GM18502 (cell line): Measurements from ENCODE around the gene MEA1.
"Not testable (repeated sequence)": the region's sequence is repeated elsewhere in the genome, so short reads cannot be mapped to it uniquely, and the experiment has no call there.

Experiments used
- ATAC-seq: cut with Tn5 transposase; IDR thresholded peaks from one replicate; pipeline ENCODE4 v1.9.1; 2021; ENCODE audit warnings: mild to moderate bottlenecking; ENCODE audit not compliant: unreplicated experiment, poor library complexity

MEA1 gene

GRCh38 chr6:43013097-43013842, 476 bp downstream of the MEA1 start:
- no peak for ATAC-seq

GRCh38 chr6:43012364-43012763, 1.4 kb downstream of the MEA1 start:
- ATAC-seq: no peak

- no peak for ATAC-seq
Measured at GRCh38 chr6:43011207-43011606, 2.5 kb downstream of the MEA1 start.

DNA sequence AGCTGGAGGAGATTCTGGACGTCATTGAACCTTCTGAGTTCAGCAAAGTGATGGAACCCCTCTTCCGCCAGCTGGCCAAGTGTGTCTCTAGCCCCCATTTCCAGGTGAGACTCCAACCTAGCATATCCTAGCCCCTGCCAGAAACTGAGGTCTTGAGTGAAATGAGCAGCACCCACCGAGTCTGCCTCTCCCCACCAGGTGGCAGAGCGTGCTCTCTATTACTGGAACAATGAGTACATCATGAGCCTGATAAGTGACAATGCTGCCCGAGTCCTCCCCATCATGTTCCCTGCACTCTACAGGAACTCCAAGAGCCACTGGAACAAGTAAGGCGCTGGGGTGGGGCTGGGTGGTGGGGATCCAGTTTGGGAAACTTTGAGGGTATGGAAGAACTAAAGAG, 4.6 kb downstream of the MEA1 start:
- no peak for ATAC-seq

DNA sequence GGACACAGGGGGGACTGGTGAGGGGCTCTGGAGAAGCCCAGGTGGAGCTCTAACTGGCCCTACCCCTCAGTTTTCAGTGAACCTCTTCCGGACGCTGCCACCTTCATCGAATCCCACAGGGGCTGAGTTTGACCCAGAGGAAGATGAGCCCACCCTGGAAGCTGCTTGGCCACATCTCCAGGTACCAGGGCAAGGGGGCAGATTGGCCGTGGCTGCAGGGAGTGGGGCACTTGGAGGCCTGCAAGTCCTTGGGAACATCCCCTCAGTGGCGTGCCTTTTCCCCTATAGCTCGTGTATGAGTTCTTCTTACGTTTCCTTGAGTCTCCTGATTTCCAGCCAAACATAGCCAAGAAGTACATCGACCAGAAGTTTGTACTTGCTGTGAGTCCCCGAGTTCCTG, 6.6 kb downstream of the MEA1 start:
- ATAC-seq: no peak

- no peak for ATAC-seq
Measured at GRCh38 chr6:43006251-43006650, 7.5 kb downstream of the MEA1 start.

GRCh38 chr6:43005844-43006243, 7.9 kb downstream of the MEA1 start:
- ATAC-seq: no peak

- no peak for ATAC-seq
Measured at GRCh38 chr6:43001843-43002242, 11.9 kb downstream of the MEA1 start.

DNA sequence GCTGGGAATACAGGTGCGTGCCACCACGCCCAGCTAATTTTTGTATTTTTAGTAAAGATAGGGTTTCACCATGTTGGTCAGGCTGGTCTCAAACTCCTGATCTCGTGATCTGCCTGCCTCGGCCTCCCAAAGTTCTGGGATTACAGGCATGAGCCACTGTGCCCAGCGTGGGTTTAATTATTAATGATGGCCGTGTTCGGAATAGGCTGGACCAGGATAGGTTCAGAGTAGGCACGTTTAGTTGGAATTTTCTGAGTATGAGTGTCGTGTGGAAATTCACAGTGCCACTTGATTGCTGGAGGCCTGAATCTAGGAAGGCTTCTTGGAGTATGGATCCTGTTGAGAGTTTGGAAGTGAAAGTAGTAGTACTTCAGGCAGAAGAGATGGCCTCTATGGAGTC, 15.5 kb downstream of the MEA1 start:
- ATAC-seq: not testable (repeated sequence)

DNA sequence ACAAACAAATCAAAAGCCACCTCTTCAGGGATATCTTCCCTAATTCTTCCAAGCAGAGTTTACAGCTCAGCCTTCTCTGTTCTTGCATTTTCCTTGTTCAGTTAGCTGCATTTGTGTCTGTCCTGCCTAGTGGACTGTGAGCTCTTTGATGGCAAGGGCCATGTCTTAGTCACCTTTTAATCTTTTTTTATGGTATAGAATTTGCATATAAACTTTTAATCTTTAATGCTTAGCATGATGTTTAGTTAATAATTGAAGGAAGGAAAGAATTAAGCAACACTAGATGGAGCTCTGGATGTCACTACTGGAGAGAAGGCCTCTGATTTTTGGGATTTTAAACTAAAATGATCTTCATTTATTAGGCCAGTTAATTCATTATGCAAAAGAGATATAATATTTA, 17.2 kb downstream of the MEA1 start:
- ATAC-seq: no peak

DNA sequence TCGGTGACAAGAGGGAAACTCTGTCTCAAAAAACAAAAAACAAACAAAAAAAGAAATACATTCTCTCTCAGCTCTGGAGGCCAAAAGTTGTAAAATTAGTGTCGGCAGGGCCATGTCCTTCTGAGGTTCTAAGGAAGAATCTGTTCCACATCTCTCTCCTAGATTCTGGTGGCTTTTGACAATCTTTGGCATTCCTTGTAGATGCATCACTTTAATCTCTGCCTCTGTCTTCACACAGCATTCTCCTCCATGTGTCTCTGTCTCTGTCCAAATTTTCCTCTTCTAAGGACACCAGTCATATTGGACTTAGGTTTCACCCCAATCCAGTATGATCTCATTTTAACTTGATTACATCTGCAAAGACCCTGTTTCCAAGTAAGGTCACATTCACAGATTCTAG, 20.3 kb downstream of the MEA1 start:
- ATAC-seq: no peak

GRCh38 chr6:42989923-42990322, 23.8 kb downstream of the MEA1 start:
- no peak for ATAC-seq

- ATAC-seq: no peak
Measured at GRCh38 chr6:42988486-42989020, 25.2 kb downstream of the MEA1 start.

DNA sequence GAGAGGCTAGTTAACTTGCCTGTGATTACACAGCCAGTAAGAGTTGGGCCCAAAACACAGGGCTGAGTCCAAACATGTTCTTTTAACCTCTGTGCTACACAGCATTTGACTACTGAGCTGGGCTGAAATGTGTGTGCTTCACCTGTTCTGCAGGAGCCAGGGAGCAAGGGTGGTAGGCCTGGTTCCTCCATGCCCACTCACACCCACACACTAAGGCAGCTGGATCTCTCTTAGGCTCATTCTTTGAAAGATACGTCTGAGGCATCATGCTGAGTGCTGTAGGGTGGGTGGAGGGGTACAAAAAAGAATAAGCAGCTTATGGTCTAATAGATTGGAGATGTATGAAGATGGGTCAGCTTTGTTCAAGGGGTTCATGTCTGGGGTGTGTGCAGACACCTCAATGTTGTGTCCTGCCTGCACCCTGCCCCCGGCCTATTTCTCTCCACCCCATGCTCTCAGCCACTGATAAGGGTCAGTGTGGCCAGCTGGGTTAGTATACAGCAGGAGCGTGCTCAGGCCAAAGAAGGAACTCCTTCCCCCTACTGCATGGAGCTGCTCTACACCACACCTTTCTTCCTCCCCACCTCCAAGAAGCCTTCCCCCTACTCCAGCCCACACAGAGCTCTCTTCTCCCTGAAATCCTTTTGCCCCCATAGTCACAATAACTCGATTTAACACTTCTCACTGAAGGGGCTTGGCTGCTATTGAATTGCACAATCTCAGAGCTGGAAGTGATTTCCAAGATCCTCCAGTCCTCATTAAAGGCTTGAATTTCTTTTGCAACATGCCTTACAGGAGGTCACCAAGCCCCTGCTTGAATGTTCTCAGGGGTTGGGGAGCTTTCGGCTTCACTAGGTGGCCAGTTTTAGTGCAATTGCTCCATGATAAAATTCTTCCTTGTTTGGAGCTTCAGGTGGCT, 26.0 kb downstream of the MEA1 start:
- no peak for ATAC-seq

GRCh38 chr6:42984924-42985475, 28.7 kb downstream of the MEA1 start:
- no peak for ATAC-seq

DNA sequence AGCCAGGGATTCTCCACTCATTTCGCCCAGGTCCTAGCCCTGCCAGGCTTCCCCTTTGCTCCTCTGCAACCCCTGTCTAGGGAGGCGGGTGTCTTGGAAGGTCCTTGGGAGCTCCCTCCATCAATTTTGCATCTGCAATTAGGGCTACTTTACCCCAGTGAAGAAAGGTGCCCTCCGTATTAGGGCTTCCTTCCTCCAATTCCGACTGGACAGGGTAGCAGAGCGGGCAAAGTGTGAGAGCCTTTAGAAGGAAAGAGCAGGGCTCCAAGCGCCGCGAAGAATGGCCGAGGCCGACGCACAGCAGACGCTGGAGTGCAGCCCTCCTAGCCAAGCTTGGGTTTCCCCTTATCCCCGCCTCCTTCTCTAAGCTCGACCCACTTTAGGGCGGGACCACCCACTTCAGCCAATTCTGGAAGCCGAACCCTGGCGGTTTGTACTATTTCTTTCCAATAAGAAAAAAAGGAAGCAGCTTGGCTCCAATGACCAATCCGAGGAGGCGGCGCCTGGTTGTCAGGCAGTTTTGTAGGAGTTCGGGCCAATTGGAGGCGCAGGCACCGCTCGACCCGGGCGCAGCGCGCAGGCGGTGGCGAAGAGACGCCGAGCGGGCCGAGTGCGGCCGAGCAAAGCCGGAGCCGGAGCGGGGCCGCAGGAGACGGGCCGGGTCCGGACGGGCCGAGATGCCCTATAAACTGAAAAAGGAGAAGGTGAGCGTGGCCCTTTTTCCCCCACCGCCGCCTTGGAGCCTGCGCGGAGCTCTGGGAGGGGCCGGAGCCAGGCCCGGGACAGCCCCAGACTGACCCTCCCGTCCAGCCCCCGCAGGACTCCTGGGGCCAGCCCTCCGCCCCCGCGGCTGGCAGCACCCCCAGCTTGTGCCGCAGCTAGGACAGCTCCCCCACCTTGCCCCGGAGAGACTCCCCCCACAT, 29.5 kb downstream of the MEA1 start, which contains the start of gene PPP2R5D:
TSS of gene PPP2R5D (plus strand) at position 570 of the 923 bp plus-strand sequence. CDS start at position 678, 108 bp downstream.
- ATAC-seq: peak; percentile 93

DNA sequence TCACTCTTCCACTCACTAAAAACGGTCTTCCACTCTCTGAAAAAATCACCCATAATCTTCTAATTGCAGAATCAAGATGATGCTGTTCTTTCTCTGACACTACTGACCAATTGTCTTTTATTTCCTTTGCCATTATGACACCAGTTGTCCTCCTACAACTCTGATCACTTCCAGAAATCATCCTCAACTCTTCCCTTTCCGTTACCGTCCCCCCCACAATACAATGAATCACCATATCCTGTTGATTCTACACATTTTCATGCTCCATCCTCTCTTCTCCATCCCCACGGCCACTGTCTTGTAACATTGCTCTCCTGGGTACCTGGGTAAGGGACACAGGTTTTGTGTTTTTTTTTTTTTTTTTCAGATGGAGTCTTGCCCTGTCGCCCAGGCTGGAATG, 31.9 kb downstream of the MEA1 start:
- no peak for ATAC-seq

DNA sequence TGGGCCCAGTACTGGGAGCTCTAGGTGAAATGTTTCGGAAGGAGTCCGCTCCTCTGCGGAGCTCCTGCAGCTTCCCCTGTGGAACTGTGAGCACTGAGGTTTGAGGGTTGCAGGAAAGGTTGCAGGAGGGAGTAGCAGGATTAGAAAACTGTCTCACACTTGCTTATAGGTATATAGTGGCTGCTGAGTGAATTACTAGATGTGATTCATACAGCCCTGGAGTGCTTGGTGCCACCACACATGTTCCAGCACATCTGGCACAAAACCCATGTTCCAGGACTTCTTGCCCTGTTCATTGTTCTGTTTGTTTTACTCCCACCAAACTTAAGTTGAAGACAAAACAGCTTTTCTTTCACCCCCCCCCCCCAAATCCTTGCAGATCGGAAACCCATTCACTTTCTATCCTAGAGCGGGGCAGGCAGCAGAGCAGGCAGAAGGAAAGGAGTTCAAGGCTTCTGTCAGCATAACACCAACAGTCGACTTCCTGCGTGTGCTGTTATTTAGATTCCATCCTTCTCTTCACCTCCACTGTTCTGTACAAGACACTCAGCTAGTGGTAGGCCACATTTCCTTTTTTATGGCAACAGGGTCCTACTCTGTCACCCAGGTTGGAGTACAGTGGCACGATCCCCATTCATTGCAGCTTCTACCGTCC, 34.1 kb downstream of the MEA1 start:
- ATAC-seq: peak; percentile 11

DNA sequence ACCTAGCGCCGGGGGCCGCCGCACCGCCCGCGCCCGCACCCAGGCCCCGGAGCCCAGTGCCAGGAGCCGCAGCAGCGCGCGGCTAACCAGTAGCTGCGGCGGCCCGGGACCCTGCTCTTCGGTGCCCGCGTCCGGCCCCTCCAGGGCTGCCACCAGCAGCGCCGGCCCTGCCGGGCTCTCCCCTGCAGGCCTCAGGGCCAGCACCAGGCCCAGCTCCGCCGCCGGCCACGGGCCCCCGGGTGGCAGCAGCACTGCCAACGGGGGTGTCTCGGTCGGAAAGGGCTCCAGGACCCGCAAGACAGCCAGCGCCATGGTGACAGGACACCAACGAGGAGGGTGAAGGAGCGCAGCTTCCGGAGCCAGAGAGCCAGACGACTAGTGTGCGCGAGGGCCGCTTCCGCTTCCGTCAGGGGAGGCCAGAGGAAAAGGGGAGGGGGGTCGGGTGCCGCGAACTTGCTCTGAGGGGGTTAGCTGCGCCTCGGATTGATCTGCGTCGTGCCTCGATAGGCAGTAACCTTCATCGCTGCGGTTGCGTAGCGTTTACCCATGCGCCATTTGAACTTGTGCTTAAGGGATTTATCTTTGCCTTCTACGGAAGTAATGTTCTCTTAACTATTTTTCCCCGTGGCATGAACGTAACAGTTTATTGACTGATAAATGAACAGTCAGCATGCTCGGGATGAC, 34.8 kb downstream of the MEA1 start, which contains the start of gene PEX6:
TSS of gene PEX6 (minus strand) at position 343 of the 684 bp plus-strand sequence. CDS start at position 312, 31 bp downstream.
- ATAC-seq: peak; percentile 87
